Natural killer cell treated with Interleukin-12 subunit alpha and Interleukin-12 subunit beta and Interleukin-15 and Interleukin-18, amount 100 ng/mL, for 72 hours (primary cell): ENCODE data around the gene SEC24D. TPM values are rescaled to one million over a fixed set of nuclear protein-coding genes. Genes with fewer than 3 reads are reported as not detected.
A peak's percentile ranks its signal among the peaks of the same experiment; 100 is the strongest.

Experiments used
- ATAC-seq, 2 donors: fragments of 150-1000 bp; cut with Tn5 transposase in 1 of 2; sonication (Bioruptor Pico), chemical (Tn5 transposase) in 1 of 2; 2 replicates each; pipeline ENCODE4 v1.10.0; 2021
- DNase-seq: peaks from one replicate; pipeline ENCODE4 v3.0.0; 2022; ENCODE audit warnings: low spot score
- H3K27ac Mint-ChIP-seq, 2 donors: 1 replicate in 1 of 2; 2 replicates in 1 of 2; pipeline ENCODE4 v1.8.0; 2022; ENCODE audit warnings: mixed read lengths in 2 of 2, mild to moderate bottlenecking in 1 of 2, moderate library complexity in 1 of 2
- H3K27me3 Mint-ChIP-seq, 2 donors: 1 replicate in 1 of 2; 2 replicates in 1 of 2; pipeline ENCODE4 v1.8.0; 2022; ENCODE audit warnings: mixed read lengths in 2 of 2
- H3K36me3 Mint-ChIP-seq: one replicate; pipeline ENCODE4 v1.8.0; 2022; ENCODE audit warnings: mixed read lengths
- H3K4me1 Mint-ChIP-seq, 2 donors: 1 replicate in 1 of 2; 2 replicates in 1 of 2; pipeline ENCODE4 v1.8.0; 2022; ENCODE audit warnings: low read depth in 2 of 2, mixed read lengths in 2 of 2, mild to moderate bottlenecking in 1 of 2
- H3K4me3 Mint-ChIP-seq: one replicate; pipeline ENCODE4 v1.8.0; 2022; ENCODE audit warnings: mixed read lengths
- H3K9me3 Mint-ChIP-seq: 2 replicates; pipeline ENCODE4 v1.8.0; 2022; ENCODE audit warnings: mixed read lengths
- total RNA-seq, 2 donors: library from RNA; stranded (reverse); gene quantifications; one replicate each; pipeline ENCODE4 v1.2.3, GENCODE V29; 2022

SEC24D gene
- total RNA-seq, 2 donors from 2014 or later = 76.7 to 89.9 TPM

- Mint-ChIP-seq H3K4me1 (peaks cover 27 to 32% of the 10 kb centered on the region in 2 donors), H3K4me3 (peak overlapping the region; percentile 96), H3K27me3 (peaks cover 6 to 9% of the 10 kb centered on the region in 2 donors), H3K9me3 (no peaks in the 10 kb centered on the region), H3K36me3 (peaks cover 26% of the 10 kb centered on the region), H3K27ac (peak overlapping the region; percentile 88 to 98)
- DNase-seq (peak; percentile 65), ATAC-seq (peak; percentile 67 to 68)
Measured at GRCh38 chr4:118834960-118835569, 861 bp downstream of the SEC24D start.

DNA sequence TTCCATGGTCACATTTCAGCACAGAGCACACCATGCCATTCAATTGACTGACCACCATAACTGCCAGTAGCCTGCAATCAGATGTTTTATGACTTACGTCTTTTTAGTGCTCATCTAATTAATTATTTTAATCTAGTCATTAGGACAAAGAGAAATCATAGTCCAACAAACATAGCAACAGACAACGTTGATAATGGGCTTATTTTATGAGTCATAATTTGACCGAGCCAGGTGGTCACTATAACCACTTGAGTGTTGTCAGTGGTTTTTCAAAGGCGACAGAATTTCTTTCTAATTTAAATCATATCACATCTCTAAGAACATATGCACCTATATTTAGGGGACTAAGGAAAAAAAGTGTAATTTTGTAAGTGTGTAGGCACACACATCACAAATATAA lies 1.9 kb downstream of the SEC24D start:
- peak overlapping the region; percentile 96 for H3K4me3 Mint-ChIP-seq
- H3K36me3 Mint-ChIP-seq = peaks cover 31% of the 10 kb centered on the region
- no peak for ATAC-seq

DNA sequence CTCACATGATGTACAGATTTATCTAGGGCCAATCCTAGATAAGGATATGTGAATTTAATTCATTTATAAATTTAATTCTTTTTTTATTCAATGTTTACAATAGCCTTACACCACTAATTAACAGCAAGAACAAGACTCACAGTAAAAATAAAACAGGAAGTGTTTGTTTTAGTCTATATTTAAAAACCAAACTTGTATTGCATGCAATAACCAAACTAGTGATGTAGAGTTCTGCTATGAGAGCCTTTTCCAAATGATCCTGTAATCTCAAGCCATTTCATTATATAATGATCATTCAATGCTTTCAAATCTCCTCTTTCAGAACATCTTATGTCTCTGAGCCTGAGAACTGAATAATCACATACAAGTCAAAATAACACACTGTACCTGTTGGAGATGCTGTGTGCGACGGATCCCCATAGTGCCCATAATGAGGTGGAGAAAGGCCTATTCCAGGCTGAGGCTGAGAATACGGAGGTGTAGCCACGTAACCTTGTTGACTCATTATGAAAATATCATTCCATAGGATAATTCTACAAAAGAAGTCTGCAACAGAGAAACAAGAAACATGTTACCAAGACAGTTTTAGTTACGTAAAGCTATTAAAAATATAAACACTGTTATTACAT lies 2.6 kb downstream of the SEC24D start:
- H3K27ac Mint-ChIP-seq = peak overlapping the region in 1 of 2 donors; percentile 88
- peaks cover 37 to 40% of the 10 kb centered on the region in 2 donors for H3K4me1 Mint-ChIP-seq
- DNase-seq (no peak), ATAC-seq (no peak)
- peaks cover 37% of the 10 kb centered on the region for H3K36me3 Mint-ChIP-seq
- no peaks in the 10 kb centered on the region for H3K9me3 Mint-ChIP-seq
- peaks cover 0 to under 1% of the 10 kb centered on the region in 2 donors for H3K27me3 Mint-ChIP-seq
- peak overlapping the region; percentile 96 for H3K4me3 Mint-ChIP-seq

More for the DNA sequence above, 1.9 kb downstream of the SEC24D start:
- no peak for DNase-seq
- H3K4me1 Mint-ChIP-seq = peaks cover 32% of the 10 kb centered on the region in 2 donors
- peaks cover 0 to 4% of the 10 kb centered on the region in 2 donors for H3K27me3 Mint-ChIP-seq
- no peaks in the 10 kb centered on the region for H3K9me3 Mint-ChIP-seq
- peak overlapping the region; percentile 64 to 88 for H3K27ac Mint-ChIP-seq

DNA sequence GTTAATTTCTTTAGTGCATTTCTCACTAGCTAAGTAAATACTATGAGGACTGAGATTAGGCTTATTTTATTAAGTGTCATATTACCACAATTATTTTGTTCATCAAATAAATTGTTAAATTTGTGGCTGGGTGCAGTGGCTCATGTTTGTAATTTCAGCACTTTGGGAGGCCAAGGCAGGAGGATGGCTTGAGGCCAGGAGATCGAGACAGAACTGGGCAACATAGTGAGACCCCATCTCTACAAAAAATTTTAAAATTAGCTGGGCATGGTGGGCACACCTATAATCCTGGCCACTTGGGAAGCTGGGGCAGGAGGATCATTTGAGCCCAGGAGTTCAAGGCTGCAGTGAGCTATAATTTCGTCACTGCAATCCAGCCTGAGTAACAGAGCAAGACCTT lies 6.8 kb downstream of the SEC24D start:
- DNase-seq (no peak), ATAC-seq (no peak)
- Mint-ChIP-seq H3K4me1 (peaks cover 47 to 54% of the 10 kb centered on the region in 2 donors), H3K27ac (no peak overlapping the region), H3K9me3 (no peaks in the 10 kb centered on the region), H3K27me3 (no peaks in the 10 kb centered on the region), H3K36me3 (peaks cover 43% of the 10 kb centered on the region), H3K4me3 (no peak overlapping the region)

DNA sequence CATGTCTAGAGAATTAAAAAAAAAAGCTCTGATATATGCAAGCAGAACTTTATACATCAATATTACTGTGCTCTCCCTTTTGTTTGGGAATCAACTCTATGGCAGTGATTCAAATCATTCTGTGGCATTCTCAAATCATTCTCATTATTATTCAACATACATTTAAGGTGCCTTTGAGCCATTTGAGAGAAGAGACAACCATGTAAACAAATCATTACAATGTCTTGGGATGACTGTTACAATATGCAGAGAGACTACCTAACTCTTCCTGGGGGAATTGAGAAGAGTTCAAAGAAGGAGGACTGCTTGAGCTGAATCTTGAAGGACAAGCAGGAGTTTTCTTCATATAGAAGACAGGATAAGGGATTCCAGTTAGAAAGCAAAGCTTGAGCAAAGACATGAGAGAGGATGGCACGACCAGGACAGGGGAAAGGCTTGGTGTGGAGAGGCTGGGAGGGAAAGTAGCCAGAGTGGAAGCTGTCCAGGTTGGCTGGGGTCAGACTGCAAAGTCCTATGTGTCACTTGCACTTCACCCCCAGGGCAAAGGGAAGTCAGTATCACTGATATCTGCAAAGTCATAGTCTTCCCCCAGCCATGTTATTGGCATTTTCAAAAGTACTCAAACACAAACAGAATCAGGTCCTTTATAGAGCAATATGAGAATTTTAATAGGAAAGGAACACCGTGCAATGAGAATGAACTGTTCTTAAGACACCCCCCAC lies 9.0 kb downstream of the SEC24D start:
- ATAC-seq (peak in 1 of 2 donors; percentile 33), DNase-seq (no peak)
- Mint-ChIP-seq H3K9me3 (no peaks in the 10 kb centered on the region), H3K27ac (no peak overlapping the region), H3K36me3 (peaks cover 44% of the 10 kb centered on the region), H3K4me1 (peaks cover 36 to 49% of the 10 kb centered on the region in 2 donors), H3K4me3 (peak overlapping the region; percentile 4), H3K27me3 (no peaks in the 10 kb centered on the region)

DNA sequence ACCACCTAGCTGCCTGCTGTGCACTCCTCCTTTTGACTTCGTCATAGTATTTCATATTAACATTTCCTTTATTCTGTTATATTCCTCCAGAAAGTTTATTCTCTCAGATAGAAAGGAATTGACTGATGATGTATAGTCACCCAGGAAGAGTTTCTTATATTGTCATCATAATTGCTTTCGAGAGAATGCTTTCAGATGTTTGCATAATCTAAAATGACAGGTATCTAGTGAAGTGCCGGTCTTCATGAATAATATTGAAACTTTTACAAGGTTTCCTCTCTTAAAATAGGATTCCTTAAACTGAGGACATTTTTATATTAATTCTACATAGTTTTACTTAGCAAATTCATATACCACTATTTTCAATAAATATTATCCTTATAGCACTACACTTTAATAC lies 10.1 kb downstream of the SEC24D start:
- DNase-seq (no peak), ATAC-seq (no peak)
- Mint-ChIP-seq H3K4me1 (peaks cover 31 to 45% of the 10 kb centered on the region in 2 donors), H3K36me3 (peaks cover 34% of the 10 kb centered on the region), H3K27ac (no peak overlapping the region), H3K9me3 (no peaks in the 10 kb centered on the region), H3K4me3 (peak overlapping the region; percentile 4), H3K27me3 (no peaks in the 10 kb centered on the region)

GRCh38 chr4:118824141-118824540 lies 11.8 kb downstream of the SEC24D start:
- Mint-ChIP-seq H3K9me3 (no peaks in the 10 kb centered on the region), H3K4me1 (peaks cover 31 to 38% of the 10 kb centered on the region in 2 donors), H3K27ac (peak overlapping the region in 1 of 2 donors; percentile 10), H3K36me3 (peaks cover 25% of the 10 kb centered on the region), H3K4me3 (no peak overlapping the region), H3K27me3 (no peaks in the 10 kb centered on the region)
- DNase-seq (no peak), ATAC-seq (no peak)

DNA sequence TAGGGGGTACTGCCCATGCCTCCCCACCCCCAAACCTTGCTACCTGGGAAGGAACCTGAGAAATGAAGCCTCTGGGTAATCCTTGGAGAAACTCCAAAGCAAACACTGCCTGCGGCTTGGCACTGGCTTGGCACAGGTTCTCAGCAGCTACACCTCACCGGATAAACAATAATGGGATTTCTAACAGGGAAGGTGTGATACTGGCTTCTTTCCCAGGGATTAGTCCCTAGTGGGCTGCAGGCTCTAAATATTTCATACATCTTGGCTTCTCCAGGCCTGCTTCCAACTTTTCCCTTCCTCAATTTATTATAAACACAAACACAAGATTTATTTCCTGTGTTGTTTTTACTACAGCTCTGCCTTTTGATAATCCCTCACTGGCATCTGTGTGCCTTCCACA lies 12.5 kb downstream of the SEC24D start:
- ATAC-seq = no peak
- no peak overlapping the region for H3K27ac Mint-ChIP-seq
- H3K36me3 Mint-ChIP-seq = peaks cover 19% of the 10 kb centered on the region
- no peaks in the 10 kb centered on the region for H3K9me3 Mint-ChIP-seq
- no peak for DNase-seq
- H3K4me3 Mint-ChIP-seq = no peak overlapping the region
- H3K4me1 Mint-ChIP-seq = peaks cover 25 to 32% of the 10 kb centered on the region in 2 donors
- no peaks in the 10 kb centered on the region for H3K27me3 Mint-ChIP-seq

DNA sequence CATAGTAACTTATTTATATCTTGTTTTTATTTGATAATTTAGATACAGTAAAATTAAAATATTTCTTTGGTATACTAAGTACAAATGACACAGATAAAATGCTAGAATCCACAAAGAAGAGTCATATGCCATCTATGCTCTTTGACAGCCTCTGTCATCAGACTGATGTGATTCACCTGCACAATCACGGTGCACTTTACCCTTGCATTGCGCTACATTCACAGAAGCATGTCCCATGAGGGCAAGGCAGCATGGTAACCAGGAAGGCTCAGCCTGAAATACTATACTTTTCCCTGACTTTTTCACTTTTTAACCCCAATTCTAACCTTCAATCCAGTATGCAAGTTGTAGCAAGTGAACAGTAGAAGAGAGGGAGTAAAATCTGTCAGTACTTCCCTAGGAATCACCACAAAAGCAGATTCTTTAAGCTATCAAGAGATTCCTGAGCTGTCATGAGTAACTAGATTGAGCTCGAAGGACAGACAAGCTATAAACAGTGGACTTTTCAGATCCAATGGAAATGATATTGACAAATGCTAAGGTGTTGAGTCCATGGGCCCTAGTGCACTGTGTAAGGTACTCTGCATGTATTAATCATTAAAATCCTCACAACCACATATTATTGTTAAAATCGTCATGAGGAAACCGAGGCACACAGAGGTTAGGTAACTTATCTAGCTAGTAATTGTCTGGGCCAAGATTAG lies 14.2 kb downstream of the SEC24D start:
- Mint-ChIP-seq H3K4me1 (peaks cover 19 to 26% of the 10 kb centered on the region in 2 donors), H3K4me3 (no peak overlapping the region), H3K27me3 (no peaks in the 10 kb centered on the region), H3K27ac (no peak overlapping the region), H3K9me3 (no peaks in the 10 kb centered on the region), H3K36me3 (peaks cover 19% of the 10 kb centered on the region)
- no peak for ATAC-seq
- no peak for DNase-seq

GRCh38 chr4:118817178-118817930 lies 18.6 kb downstream of the SEC24D start:
- Mint-ChIP-seq H3K27me3 (no peaks in the 10 kb centered on the region), H3K27ac (no peak overlapping the region), H3K4me1 (peaks cover 3 to 9% of the 10 kb centered on the region in 2 donors), H3K36me3 (peaks cover 25% of the 10 kb centered on the region), H3K9me3 (no peaks in the 10 kb centered on the region), H3K4me3 (no peak overlapping the region)
- ATAC-seq = no peak
- DNase-seq = no peak

GRCh38 chr4:118816538-118817177 lies 19.3 kb downstream of the SEC24D start:
- peaks cover 25% of the 10 kb centered on the region for H3K36me3 Mint-ChIP-seq
- H3K27ac Mint-ChIP-seq = no peak overlapping the region
- H3K9me3 Mint-ChIP-seq = no peaks in the 10 kb centered on the region
- ATAC-seq = no peak
- no peaks in the 10 kb centered on the region for H3K27me3 Mint-ChIP-seq
- H3K4me1 Mint-ChIP-seq = peaks cover 3 to 9% of the 10 kb centered on the region in 2 donors
- no peak overlapping the region for H3K4me3 Mint-ChIP-seq
- no peak for DNase-seq

- no peaks in the 10 kb centered on the region for H3K9me3 Mint-ChIP-seq
- H3K27ac Mint-ChIP-seq = no peak overlapping the region
Measured at GRCh38 chr4:118814891-118815290, 21.0 kb downstream of the SEC24D start.

GRCh38 chr4:118814058-118814457 lies 21.9 kb downstream of the SEC24D start:
- peaks cover 12 to 18% of the 10 kb centered on the region in 2 donors for H3K4me1 Mint-ChIP-seq
- peaks cover 43% of the 10 kb centered on the region for H3K36me3 Mint-ChIP-seq
- H3K27me3 Mint-ChIP-seq = no peaks in the 10 kb centered on the region
- no peak for DNase-seq
- ATAC-seq = no peak
- no peak overlapping the region for H3K4me3 Mint-ChIP-seq
- no peak overlapping the region for H3K27ac Mint-ChIP-seq
- no peaks in the 10 kb centered on the region for H3K9me3 Mint-ChIP-seq

More at GRCh38 chr4:118814891-118815290, 21.0 kb downstream of the SEC24D start:
- H3K4me3 Mint-ChIP-seq = no peak overlapping the region
- peaks cover 8 to 13% of the 10 kb centered on the region in 2 donors for H3K4me1 Mint-ChIP-seq
- peaks cover 37% of the 10 kb centered on the region for H3K36me3 Mint-ChIP-seq
- ATAC-seq = no peak
- no peak for DNase-seq
- H3K27me3 Mint-ChIP-seq = no peaks in the 10 kb centered on the region
